Measurements from ENCODE around the gene WASHC3. TPM values are rescaled to one million over a fixed set of nuclear protein-coding genes. Genes with fewer than 3 reads are reported as not detected.

Gene WASHC3
- polyA plus RNA-seq, 3 donors from 2014 or later = 63.4 to 94.3 (median 85.8) TPM

- Mint-ChIP-seq H3K9me3 (no peaks in the 10 kb centered on the region), H3K27ac (no peak overlapping the region), H3K4me3 (peak overlapping the region in 1 of 5 donors; percentile 96), H3K27me3 (ENCODE audit: low read depth in 3 of 3) (peaks cover 5 to 8% (median 5%) of the 10 kb centered on the region in 3 donors), H3K4me1 (peaks cover 18 to 22% of the 10 kb centered on the region in 2 donors), H3K36me3 (peaks cover 5 to 10% (median 6%) of the 10 kb centered on the region in 3 donors)
- DNase-seq = no peak
These were observed 1.3 kb upstream of the WASHC3 start for GRCh38 chr12:102063069-102063468.

- Mint-ChIP-seq H3K36me3 (peaks cover 10 to 11% (median 10%) of the 10 kb centered on the region in 3 donors), H3K27me3 (ENCODE audit: low read depth in 3 of 3) (peaks cover 4 to 8% (median 5%) of the 10 kb centered on the region in 3 donors), H3K27ac (peak overlapping the region in 5 of 6 donors; percentile 96 to 99 (median 98)), H3K9me3 (no peaks in the 10 kb centered on the region), H3K4me3 (peak overlapping the region; percentile 95 to 98 (median 96)), H3K4me1 (peaks cover 18 to 29% of the 10 kb centered on the region in 2 donors)
- DNase-seq = no peak
These were observed 622 bp upstream of the WASHC3 start for GRCh38 chr12:102062419-102062806.

- Mint-ChIP-seq H3K4me3 (peak overlapping the region; percentile 95 to 98 (median 96)), H3K4me1 (peaks cover 18 to 36% of the 10 kb centered on the region in 2 donors)
These were observed 663 bp downstream of the WASHC3 start for GRCh38 chr12:102061096-102061559.

GRCh38 chr12:102059343-102059742 is 2.4 kb downstream of the WASHC3 start:
- H3K9me3 Mint-ChIP-seq = no peaks in the 10 kb centered on the region
- H3K27me3 Mint-ChIP-seq (ENCODE audit: low read depth in 3 of 3) = peaks cover 4 to 8% (median 5%) of the 10 kb centered on the region in 3 donors
- peak overlapping the region in 2 of 6 donors; percentile 37 to 45 for H3K27ac Mint-ChIP-seq
- H3K4me3 Mint-ChIP-seq = peak overlapping the region in 1 of 5 donors; percentile 11
- H3K36me3 Mint-ChIP-seq = peaks cover 25 to 32% (median 29%) of the 10 kb centered on the region in 3 donors
- no peak for DNase-seq
- peaks cover 18 to 36% of the 10 kb centered on the region in 2 donors for H3K4me1 Mint-ChIP-seq

More at GRCh38 chr12:102061096-102061559, 663 bp downstream of the WASHC3 start:
- DNase-seq = peak; percentile 51 to 58 (median 52)
- peak overlapping the region; percentile 96 to 99 (median 98) for H3K27ac Mint-ChIP-seq
- H3K27me3 Mint-ChIP-seq (ENCODE audit: low read depth in 3 of 3) = peaks cover 4 to 8% (median 5%) of the 10 kb centered on the region in 3 donors
- peaks cover 17 to 22% (median 18%) of the 10 kb centered on the region in 3 donors for H3K36me3 Mint-ChIP-seq
- no peaks in the 10 kb centered on the region for H3K9me3 Mint-ChIP-seq

GRCh38 chr12:102054345-102054744 is 7.4 kb downstream of the WASHC3 start:
- Mint-ChIP-seq H3K4me1 (peaks cover 12 to 36% of the 10 kb centered on the region in 2 donors), H3K4me3 (no peak overlapping the region), H3K27ac (no peak overlapping the region), H3K36me3 (peaks cover 37 to 47% (median 45%) of the 10 kb centered on the region in 3 donors), H3K9me3 (no peaks in the 10 kb centered on the region), H3K27me3 (ENCODE audit: low read depth in 3 of 3) (no peaks in the 10 kb centered on the region)
- DNase-seq = no peak

GRCh38 chr12:102053062-102053349 is 8.8 kb downstream of the WASHC3 start:
- Mint-ChIP-seq H3K9me3 (no peaks in the 10 kb centered on the region), H3K36me3 (peaks cover 32 to 49% (median 39%) of the 10 kb centered on the region in 3 donors), H3K4me1 (peaks cover 10 to 29% of the 10 kb centered on the region in 2 donors), H3K27me3 (ENCODE audit: low read depth in 3 of 3) (no peaks in the 10 kb centered on the region), H3K27ac (peak overlapping the region in 2 of 6 donors; percentile 1 to 39), H3K4me3 (no peak overlapping the region)
- DNase-seq = no peak

- Mint-ChIP-seq H3K27me3 (ENCODE audit: low read depth in 3 of 3) (no peaks in the 10 kb centered on the region), H3K4me3 (no peak overlapping the region), H3K36me3 (peaks cover 32 to 44% (median 34%) of the 10 kb centered on the region in 3 donors), H3K4me1 (peaks cover 10 to 23% of the 10 kb centered on the region in 2 donors), H3K9me3 (no peaks in the 10 kb centered on the region), H3K27ac (no peak overlapping the region)
- no peak for DNase-seq
These were observed 9.4 kb downstream of the WASHC3 start for GRCh38 chr12:102052192-102053061.

GRCh38 chr12:102051431-102051965 is 10.3 kb downstream of the WASHC3 start:
- peak overlapping the region in 1 of 6 donors; percentile 68 for H3K27ac Mint-ChIP-seq
- peaks cover 28 to 40% (median 31%) of the 10 kb centered on the region in 3 donors for H3K36me3 Mint-ChIP-seq
- H3K4me1 Mint-ChIP-seq = peaks cover 10 to 19% of the 10 kb centered on the region in 2 donors
- no peaks in the 10 kb centered on the region for H3K9me3 Mint-ChIP-seq
- H3K27me3 Mint-ChIP-seq (ENCODE audit: low read depth in 3 of 3) = no peaks in the 10 kb centered on the region
- H3K4me3 Mint-ChIP-seq = no peak overlapping the region
- no peak for DNase-seq

GRCh38 chr12:102050660-102051430 is 10.9 kb downstream of the WASHC3 start:
- no peak for DNase-seq
- H3K9me3 Mint-ChIP-seq = no peaks in the 10 kb centered on the region
- no peaks in the 10 kb centered on the region for H3K27me3 Mint-ChIP-seq (ENCODE audit: low read depth in 3 of 3)
- H3K36me3 Mint-ChIP-seq = peaks cover 24 to 35% (median 24%) of the 10 kb centered on the region in 3 donors
- H3K4me3 Mint-ChIP-seq = no peak overlapping the region
- H3K27ac Mint-ChIP-seq = peak overlapping the region; percentile 4 to 76 (median 51)
- H3K4me1 Mint-ChIP-seq = peaks cover 10 to 16% of the 10 kb centered on the region in 2 donors

GRCh38 chr12:102043928-102044327 is 17.9 kb downstream of the WASHC3 start:
- Mint-ChIP-seq H3K4me1 (peaks cover 0 to 6% of the 10 kb centered on the region in 2 donors), H3K27me3 (ENCODE audit: low read depth in 3 of 3) (no peaks in the 10 kb centered on the region), H3K27ac (peak overlapping the region in 1 of 6 donors; percentile 24), H3K36me3 (peaks cover 8 to 19% (median 11%) of the 10 kb centered on the region in 3 donors), H3K9me3 (no peaks in the 10 kb centered on the region), H3K4me3 (no peak overlapping the region)
- DNase-seq = no peak

GRCh38 chr12:102033991-102034745 is 27.6 kb downstream of the WASHC3 start:
- H3K4me3 Mint-ChIP-seq = no peak overlapping the region
- no peaks in the 10 kb centered on the region for H3K4me1 Mint-ChIP-seq
- H3K9me3 Mint-ChIP-seq = no peaks in the 10 kb centered on the region
- no peak for DNase-seq
- peaks cover 39 to 55% (median 40%) of the 10 kb centered on the region in 3 donors for H3K36me3 Mint-ChIP-seq
- H3K27me3 Mint-ChIP-seq (ENCODE audit: low read depth in 3 of 3) = no peaks in the 10 kb centered on the region
- no peak overlapping the region for H3K27ac Mint-ChIP-seq

GRCh38 chr12:102031852-102032251 is 29.9 kb downstream of the WASHC3 start:
- no peak overlapping the region for H3K27ac Mint-ChIP-seq

GRCh38 chr12:102029141-102029540 is 32.6 kb downstream of the WASHC3 start:
- Mint-ChIP-seq H3K36me3 (peaks cover 18 to 28% (median 27%) of the 10 kb centered on the region in 3 donors), H3K27ac (no peak overlapping the region), H3K9me3 (no peaks in the 10 kb centered on the region), H3K4me1 (no peaks in the 10 kb centered on the region), H3K4me3 (no peak overlapping the region), H3K27me3 (ENCODE audit: low read depth in 3 of 3) (peaks cover 0 to 1% (median 0%) of the 10 kb centered on the region in 3 donors)
- DNase-seq = no peak

More at GRCh38 chr12:102031852-102032251, 29.9 kb downstream of the WASHC3 start:
- no peaks in the 10 kb centered on the region for H3K27me3 Mint-ChIP-seq (ENCODE audit: low read depth in 3 of 3)
- no peak for DNase-seq
- H3K36me3 Mint-ChIP-seq = peaks cover 32 to 45% (median 36%) of the 10 kb centered on the region in 3 donors
- no peaks in the 10 kb centered on the region for H3K4me1 Mint-ChIP-seq
- no peaks in the 10 kb centered on the region for H3K9me3 Mint-ChIP-seq
- H3K4me3 Mint-ChIP-seq = no peak overlapping the region

Measured in immature natural killer cell (primary cell).